Measurements from ENCODE around the gene ADH1C. TPM values are rescaled to one million over a fixed set of nuclear protein-coding genes. Genes with fewer than 3 reads are reported as not detected.

The ADH1C gene
- total and polyA plus RNA-seq, 8 donors, result 8.3 to 37.6 (median 13.3) TPM

GRCh38 chr4:99394896-99395295, 42.4 kb upstream of the ADH1C start:
- TF ChIP-seq CTCF (IDR thresholded peaks at IDR 0.05), result no peak
- FAIRE-seq (peak; percentile 26), DNase-seq (no peak), ATAC-seq (peak; percentile 50 to 90 (median 78))
- no peaks in the 10 kb centered on the region for H3K27me3 ChIP-seq
- H3K36me3 ChIP-seq, result no peaks in the 10 kb centered on the region
- H3K27ac ChIP-seq, result peak overlapping the region in 2 of 4 donors; percentile 32 to 53
- H3K4me1 ChIP-seq, result peaks cover 0 to 4% (median 0%) of the 10 kb centered on the region in 3 donors
- H3K9me3 ChIP-seq, result no peaks in the 10 kb centered on the region
- intact Hi-C loops (cut with DNase I), result no loop called here
- H3K4me3 ChIP-seq, result no peak overlapping the region

DNA sequence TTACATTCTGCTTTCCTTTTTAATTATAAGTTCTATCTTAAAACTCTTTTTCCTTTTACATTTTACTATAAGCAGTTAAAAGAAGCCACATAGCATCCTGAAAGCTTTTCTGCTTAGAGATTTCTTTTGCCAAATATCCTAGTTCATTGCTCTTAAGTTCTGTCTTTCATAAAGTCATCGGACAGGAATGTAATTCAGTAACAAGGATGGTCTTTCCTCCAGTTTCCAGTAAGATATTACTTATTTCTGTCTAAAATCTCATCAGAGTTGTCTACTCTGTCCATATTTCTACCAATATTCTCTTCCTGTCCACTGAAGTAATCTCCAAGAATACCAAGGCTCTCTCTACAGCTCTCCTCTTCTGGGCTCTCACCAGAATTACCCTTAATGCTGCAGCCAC, 37.5 kb upstream of the ADH1C start:
- Histone ChIP-seq H3K27me3 (no peaks in the 10 kb centered on the region), H3K9me3 (no peaks in the 10 kb centered on the region), H3K36me3 (no peaks in the 10 kb centered on the region), H3K4me1 (peaks cover 0 to 4% (median 0%) of the 10 kb centered on the region in 3 donors), H3K27ac (no peak overlapping the region), H3K4me3 (no peak overlapping the region)
- no peak for TF ChIP-seq CTCF (IDR thresholded peaks at IDR 0.05)
- intact Hi-C loops (cut with DNase I), result no loop called here
- FAIRE-seq, result no peak
- ATAC-seq, result peak in 3 of 4 donors; percentile 9 to 64 (median 50)
- WGBS, 2 donors, result 89 to 100% methylated on average over 1 of the region's 1 CpG
- no peak for DNase-seq

DNA sequence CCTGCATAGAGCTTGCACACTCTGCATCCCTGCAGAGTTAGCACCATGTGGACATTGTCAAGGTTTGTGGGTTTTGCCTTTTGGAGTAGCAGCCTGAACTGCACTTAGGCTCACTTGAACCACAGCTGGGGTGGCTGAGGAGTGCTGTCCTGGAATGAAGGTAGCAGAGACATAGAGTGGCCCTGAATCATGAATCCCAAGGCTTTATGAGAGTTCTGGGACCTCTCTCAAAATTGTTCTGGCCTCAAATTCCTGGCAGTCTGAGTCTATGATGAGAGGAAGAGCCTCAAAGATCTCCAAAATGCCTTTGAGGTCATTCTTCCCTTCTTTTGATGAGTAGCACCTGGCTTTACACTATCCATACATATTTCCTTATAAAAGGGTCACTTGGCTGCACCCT, 37.1 kb upstream of the ADH1C start:
- peak in 1 of 4 donors; percentile 65 for ATAC-seq
- no peak overlapping the region for H3K4me3 ChIP-seq
- FAIRE-seq, result no peak
- H3K27me3 ChIP-seq, result no peaks in the 10 kb centered on the region
- intact Hi-C loops (cut with DNase I), result no loop called here
- no peaks in the 10 kb centered on the region for H3K36me3 ChIP-seq
- H3K9me3 ChIP-seq, result no peaks in the 10 kb centered on the region
- H3K27ac ChIP-seq, result no peak overlapping the region
- H3K4me1 ChIP-seq, result peaks cover 0 to 1% (median 0%) of the 10 kb centered on the region in 3 donors
- no peak for DNase-seq
- TF ChIP-seq CTCF (IDR thresholded peaks at IDR 0.05), result no peak

DNA sequence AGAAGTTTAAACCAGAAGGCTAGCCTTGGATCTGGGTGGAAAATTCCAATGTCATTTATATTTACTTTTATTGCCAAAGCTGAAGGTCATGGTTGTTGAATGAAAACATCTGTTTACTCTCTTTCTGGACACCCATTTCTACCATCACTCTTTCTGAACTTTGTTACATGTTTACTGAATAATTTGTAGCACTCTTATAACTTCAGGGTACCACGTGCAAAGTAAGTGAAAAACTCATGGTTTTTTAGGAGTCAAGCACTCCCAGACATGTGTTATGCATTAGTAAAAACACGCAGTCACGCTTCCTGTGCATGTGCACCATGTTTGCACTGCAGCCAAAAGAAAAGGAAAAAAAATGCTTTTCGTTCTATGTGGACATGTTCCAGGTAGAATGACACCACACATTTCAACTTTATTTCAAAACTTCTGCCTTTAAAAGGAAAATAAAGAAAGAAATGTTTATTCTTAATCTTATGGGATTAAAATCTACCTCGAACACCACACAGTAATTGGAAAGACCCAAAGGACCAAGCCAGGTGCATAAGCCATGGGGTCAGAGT, 31.4 kb upstream of the ADH1C start:
- H3K9me3 ChIP-seq, result no peaks in the 10 kb centered on the region
- DNase-seq (no peak), ATAC-seq (peak; percentile 61 to 83 (median 80)), FAIRE-seq (no peak)
- no peak for TF ChIP-seq CTCF (IDR thresholded peaks at IDR 0.05)
- WGBS, 2 donors, result 33 to 54% methylated on average over 5 of the region's 5 CpGs
- no peaks in the 10 kb centered on the region for H3K36me3 ChIP-seq
- no peaks in the 10 kb centered on the region for H3K27me3 ChIP-seq
- intact Hi-C loops (cut with DNase I), result no loop called here
- H3K4me1 ChIP-seq, result peaks cover 0 to 15% (median 6%) of the 10 kb centered on the region in 3 donors
- peak overlapping the region in 1 of 4 donors; percentile 35 for H3K27ac ChIP-seq
- H3K4me3 ChIP-seq, result no peak overlapping the region

DNA sequence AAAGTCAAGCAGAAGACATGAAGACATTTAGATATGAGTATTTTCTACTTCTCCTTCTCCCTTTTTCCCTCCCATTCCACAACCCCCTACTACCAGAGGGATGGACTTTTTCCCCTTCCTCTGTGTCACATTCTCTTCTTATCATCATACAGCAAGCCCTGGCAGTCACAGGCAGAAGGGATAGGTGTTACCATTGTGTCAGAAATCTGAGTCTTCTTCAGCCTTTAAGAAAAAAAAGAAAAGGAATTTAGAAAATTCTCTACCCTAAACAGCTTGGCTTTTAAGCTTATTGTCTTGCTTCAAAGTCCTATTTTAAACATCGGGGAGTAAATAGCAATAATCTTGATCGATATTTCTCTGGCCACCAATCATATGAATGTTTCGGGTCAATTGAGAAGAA, 30.9 kb upstream of the ADH1C start:
- Histone ChIP-seq H3K9me3 (no peaks in the 10 kb centered on the region), H3K27me3 (no peaks in the 10 kb centered on the region), H3K36me3 (no peaks in the 10 kb centered on the region), H3K4me1 (peaks cover 0 to 15% (median 6%) of the 10 kb centered on the region in 3 donors), H3K4me3 (no peak overlapping the region), H3K27ac (peak overlapping the region in 1 of 4 donors; percentile 35)
- intact Hi-C loops (cut with DNase I), result no loop called here
- ATAC-seq (no peak), DNase-seq (no peak), FAIRE-seq (peak; percentile 75)
- WGBS, 2 donors, result 42 to 62% methylated on average over 3 of the region's 3 CpGs
- no peak for TF ChIP-seq CTCF (IDR thresholded peaks at IDR 0.05)

Measured in pancreas (tissue), 10 donors.